GM12892 (cell line): Measurements from ENCODE around the gene NLRX1.

Experiments used
- POLR2A ChIP-seq: IDR thresholded peaks from 2 replicates; pipeline ENCODE4 v1.6.1; 2011; ENCODE audit warnings: low read depth, low read length, control low read depth
- POLR2AphosphoS5 ChIP-seq: IDR thresholded peaks from 2 replicates; pipeline ENCODE4 v1.6.1; 2011; ENCODE audit warnings: low read depth, low read length, control low read depth

DNA sequence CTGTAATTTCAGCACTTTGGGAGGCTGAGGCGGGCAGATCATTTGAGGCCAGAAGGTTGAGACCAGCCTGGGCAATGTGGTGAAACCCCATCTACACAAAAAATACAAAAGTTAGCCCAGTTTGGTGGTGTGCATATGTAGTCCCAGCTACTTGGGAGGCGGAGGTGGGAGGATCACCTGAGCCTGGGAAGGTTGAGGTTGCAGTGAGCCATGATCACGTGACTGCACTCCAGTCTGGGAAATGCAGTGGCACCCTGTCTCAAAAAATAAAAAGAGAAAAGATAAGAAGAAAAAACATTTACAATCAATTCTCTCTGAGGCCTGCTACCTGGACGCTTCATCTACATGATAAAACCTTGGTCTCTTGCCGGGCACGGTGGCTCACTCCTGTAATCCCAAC lies 30.4 kb downstream of the NLRX1 start:
- TF ChIP-seq POLR2A (no peak), POLR2AphosphoS5 (no peak)
